ENCODE measurements around the gene APOH.

APOH gene

GRCh38 chr17:66227212-66228045, 1.8 kb downstream of the APOH start:
- Histone ChIP-seq H3K36me3 (replicated peaks in 1 of 2; ENCODE audit: control insufficient read depth in 2 of 2, insufficient read depth in 2 of 2, low read length in 2 of 2) (no peaks in the 10 kb centered on the region), H2BK120ac (ENCODE audit: low read depth, low read length) (no peak overlapping the region), H3K18ac (ENCODE audit: low read length) (no peak overlapping the region), H2AFZ (ENCODE audit: low read length) (no peak overlapping the region), H3K9ac (ENCODE audit: low read depth, low read length, poor library complexity) (no peak overlapping the region), H3K79me1 (ENCODE audit: low read depth, low read length) (no peaks in the 10 kb centered on the region), H2BK12ac (ENCODE audit: low read length) (no peak overlapping the region), H2BK5ac (ENCODE audit: low read length) (no peak overlapping the region), H4K91ac (ENCODE audit: low read depth, low read length, poor library complexity) (no peak overlapping the region), H4K8ac (ENCODE audit: low read depth, low read length) (no peak overlapping the region), H3K4me2 (ENCODE audit: insufficient read depth, low read length, poor library complexity, severe bottlenecking) (no peak overlapping the region), H3K9me3 (replicated peaks in 1 of 2; ENCODE audit: control insufficient read depth in 2 of 2, insufficient read depth in 1 of 2, low read depth in 1 of 2, low read length in 2 of 2) (peaks cover 0 to 1% of the 10 kb centered on the region in 2 donors), H3K27ac (replicated peaks; ENCODE audit: low read length) (no peak overlapping the region), H2BK15ac (ENCODE audit: low read length) (no peak overlapping the region), H3K4me3 (ENCODE audit: low read length in 2 of 2) (no peak overlapping the region), H3K27me3 (ENCODE audit: control insufficient read depth in 3 of 3, insufficient read depth in 3 of 3, low read depth in 1 of 3, low read length in 3 of 3) (peaks cover 0 to 5% (median 0%) of the 10 kb centered on the region in 3 experiments), H3K4me1 (ENCODE audit: control insufficient read depth in 2 of 2, insufficient read depth in 1 of 2, low read depth in 1 of 2, low read length in 2 of 2) (no peaks in the 10 kb centered on the region), H3K23ac (ENCODE audit: low read depth, low read length, poor library complexity) (no peak overlapping the region), H3K4ac (ENCODE audit: low read length) (no peak overlapping the region), H3K14ac (ENCODE audit: low read length) (no peak overlapping the region), H2AK5ac (ENCODE audit: low read depth, low read length) (no peak overlapping the region)
- no peak for DNase-seq (ENCODE audit: low spot score)
- no CpG with 5 or more reads among the region's 4 CpGs for WGBS, 2 donors (ENCODE audit: extremely low coverage in 2 of 2, insufficient read length in 2 of 2, insufficient replicate concordance in 1 of 2)

GRCh38 chr17:66222798-66223350, 6.3 kb downstream of the APOH start:
- Histone ChIP-seq H2BK12ac (ENCODE audit: low read length) (no peak overlapping the region), H2AK5ac (ENCODE audit: low read depth, low read length) (no peak overlapping the region), H3K27me3 (ENCODE audit: control insufficient read depth in 3 of 3, insufficient read depth in 3 of 3, low read depth in 1 of 3, low read length in 3 of 3) (peaks cover 0 to 4% (median 0%) of the 10 kb centered on the region in 3 experiments), H3K79me1 (ENCODE audit: low read depth, low read length) (no peaks in the 10 kb centered on the region), H4K91ac (ENCODE audit: low read depth, low read length, poor library complexity) (no peak overlapping the region), H3K4me3 (ENCODE audit: low read length in 2 of 2) (no peak overlapping the region), H3K36me3 (replicated peaks in 1 of 2; ENCODE audit: control insufficient read depth in 2 of 2, insufficient read depth in 2 of 2, low read length in 2 of 2) (no peaks in the 10 kb centered on the region), H3K18ac (ENCODE audit: low read length) (no peak overlapping the region), H3K4me2 (ENCODE audit: insufficient read depth, low read length, poor library complexity, severe bottlenecking) (no peak overlapping the region), H2BK15ac (ENCODE audit: low read length) (no peak overlapping the region), H2BK120ac (ENCODE audit: low read depth, low read length) (no peak overlapping the region), H3K27ac (replicated peaks; ENCODE audit: low read length) (no peak overlapping the region), H2AFZ (ENCODE audit: low read length) (no peak overlapping the region), H3K9ac (ENCODE audit: low read depth, low read length, poor library complexity) (no peak overlapping the region), H3K9me3 (replicated peaks in 1 of 2; ENCODE audit: control insufficient read depth in 2 of 2, insufficient read depth in 1 of 2, low read depth in 1 of 2, low read length in 2 of 2) (peaks cover 0 to 1% of the 10 kb centered on the region in 2 donors), H3K4me1 (ENCODE audit: control insufficient read depth in 2 of 2, insufficient read depth in 1 of 2, low read depth in 1 of 2, low read length in 2 of 2) (no peaks in the 10 kb centered on the region), H3K14ac (ENCODE audit: low read length) (no peak overlapping the region), H3K4ac (ENCODE audit: low read length) (no peak overlapping the region), H2BK5ac (ENCODE audit: low read length) (no peak overlapping the region), H4K8ac (ENCODE audit: low read depth, low read length) (no peak overlapping the region), H3K23ac (ENCODE audit: low read depth, low read length, poor library complexity) (no peak overlapping the region)
- no peak for DNase-seq (ENCODE audit: low spot score)
- WGBS, 2 donors (ENCODE audit: extremely low coverage in 2 of 2, insufficient read length in 2 of 2, insufficient replicate concordance in 1 of 2), result no CpG with 5 or more reads among the region's 5 CpGs

- no peak for DNase-seq (ENCODE audit: low spot score)
Observed at GRCh38 chr17:66221755-66222530, 7.3 kb downstream of the APOH start.

GRCh38 chr17:66221343-66221742, 7.9 kb downstream of the APOH start:
- Histone ChIP-seq H4K8ac (ENCODE audit: low read depth, low read length) (no peak overlapping the region), H2BK120ac (ENCODE audit: low read depth, low read length) (no peak overlapping the region)

More at GRCh38 chr17:66221755-66222530, 7.3 kb downstream of the APOH start:
- Histone ChIP-seq H2BK120ac (ENCODE audit: low read depth, low read length) (no peak overlapping the region), H4K8ac (ENCODE audit: low read depth, low read length) (no peak overlapping the region), H3K36me3 (replicated peaks in 1 of 2; ENCODE audit: control insufficient read depth in 2 of 2, insufficient read depth in 2 of 2, low read length in 2 of 2) (no peaks in the 10 kb centered on the region), H3K27ac (replicated peaks; ENCODE audit: low read length) (no peak overlapping the region), H3K27me3 (ENCODE audit: control insufficient read depth in 3 of 3, insufficient read depth in 3 of 3, low read depth in 1 of 3, low read length in 3 of 3) (peaks cover 0 to 4% (median 0%) of the 10 kb centered on the region in 3 experiments), H3K4me3 (ENCODE audit: low read length in 2 of 2) (no peak overlapping the region), H3K9ac (ENCODE audit: low read depth, low read length, poor library complexity) (no peak overlapping the region), H2BK12ac (ENCODE audit: low read length) (no peak overlapping the region), H3K4ac (ENCODE audit: low read length) (no peak overlapping the region), H3K9me3 (replicated peaks in 1 of 2; ENCODE audit: control insufficient read depth in 2 of 2, insufficient read depth in 1 of 2, low read depth in 1 of 2, low read length in 2 of 2) (peaks cover 0 to 1% of the 10 kb centered on the region in 2 donors), H2BK15ac (ENCODE audit: low read length) (no peak overlapping the region), H3K14ac (ENCODE audit: low read length) (no peak overlapping the region), H3K23ac (ENCODE audit: low read depth, low read length, poor library complexity) (no peak overlapping the region), H3K18ac (ENCODE audit: low read length) (no peak overlapping the region), H2AK5ac (ENCODE audit: low read depth, low read length) (no peak overlapping the region), H2AFZ (ENCODE audit: low read length) (no peak overlapping the region), H4K91ac (ENCODE audit: low read depth, low read length, poor library complexity) (no peak overlapping the region), H3K4me1 (ENCODE audit: control insufficient read depth in 2 of 2, insufficient read depth in 1 of 2, low read depth in 1 of 2, low read length in 2 of 2) (no peaks in the 10 kb centered on the region), H2BK5ac (ENCODE audit: low read length) (no peak overlapping the region), H3K79me1 (ENCODE audit: low read depth, low read length) (no peaks in the 10 kb centered on the region), H3K4me2 (ENCODE audit: insufficient read depth, low read length, poor library complexity, severe bottlenecking) (no peak overlapping the region)
- no CpG with 5 or more reads among the region's 11 CpGs for WGBS, 2 donors (ENCODE audit: extremely low coverage in 2 of 2, insufficient read length in 2 of 2, insufficient replicate concordance in 1 of 2)

More at GRCh38 chr17:66221343-66221742, 7.9 kb downstream of the APOH start:
- peaks cover 0 to 4% (median 0%) of the 10 kb centered on the region in 3 experiments for H3K27me3 ChIP-seq (ENCODE audit: control insufficient read depth in 3 of 3, insufficient read depth in 3 of 3, low read depth in 1 of 3, low read length in 3 of 3)
- no peak overlapping the region for H3K4me2 ChIP-seq (ENCODE audit: insufficient read depth, low read length, poor library complexity, severe bottlenecking)
- no peak overlapping the region for H3K9ac ChIP-seq (ENCODE audit: low read depth, low read length, poor library complexity)
- no peak overlapping the region for H3K4me3 ChIP-seq (ENCODE audit: low read length in 2 of 2)
- peaks cover 0 to 1% of the 10 kb centered on the region in 2 donors for H3K9me3 ChIP-seq (replicated peaks in 1 of 2; ENCODE audit: control insufficient read depth in 2 of 2, insufficient read depth in 1 of 2, low read depth in 1 of 2, low read length in 2 of 2)
- no peak overlapping the region for H4K91ac ChIP-seq (ENCODE audit: low read depth, low read length, poor library complexity)
- no peaks in the 10 kb centered on the region for H3K79me1 ChIP-seq (ENCODE audit: low read depth, low read length)
- H2AK5ac ChIP-seq (ENCODE audit: low read depth, low read length), result no peak overlapping the region
- H3K4me1 ChIP-seq (ENCODE audit: control insufficient read depth in 2 of 2, insufficient read depth in 1 of 2, low read depth in 1 of 2, low read length in 2 of 2), result no peaks in the 10 kb centered on the region
- H3K14ac ChIP-seq (ENCODE audit: low read length), result no peak overlapping the region
- H2BK12ac ChIP-seq (ENCODE audit: low read length), result no peak overlapping the region
- no peak overlapping the region for H3K23ac ChIP-seq (ENCODE audit: low read depth, low read length, poor library complexity)
- H3K18ac ChIP-seq (ENCODE audit: low read length), result no peak overlapping the region
- H2BK5ac ChIP-seq (ENCODE audit: low read length), result no peak overlapping the region
- H2AFZ ChIP-seq (ENCODE audit: low read length), result no peak overlapping the region
- no peak overlapping the region for H3K4ac ChIP-seq (ENCODE audit: low read length)
- H3K36me3 ChIP-seq (replicated peaks in 1 of 2; ENCODE audit: control insufficient read depth in 2 of 2, insufficient read depth in 2 of 2, low read length in 2 of 2), result no peaks in the 10 kb centered on the region
- DNase-seq (ENCODE audit: low spot score), result no peak
- H2BK15ac ChIP-seq (ENCODE audit: low read length), result no peak overlapping the region
- no peak overlapping the region for H3K27ac ChIP-seq (replicated peaks; ENCODE audit: low read length)
